GM12878 (cell line): Measurements from ENCODE around the gene CAPN14. TPM values are rescaled to one million over a fixed set of nuclear protein-coding genes. Genes with fewer than 3 reads are reported as not detected.

Experiments
- ATAC-seq: fragments of 200-7000 bp; cut with Tn5 transposase; 3 replicates; pipeline ENCODE4 v1.9.1; 2020; ENCODE audit warnings: mild to moderate bottlenecking, moderate library complexity
- BruUV-seq: library from RNA; stranded (reverse); fragments of 400-500 nt; replicated peaks from 2 replicates; lab custom pipeline; 2021; lab: Mats Ljungman, UMichigan
- CTCF ChIA-PET: fragments of 300-600 bp; sonication (Branson Sonifier 250); formaldehyde crosslinking; extraction: SDS; loops from one replicate; lab custom pipeline; 2021; ENCODE audit warnings: inconsistent platforms; lab: Yijun Ruan, JAX
- POLR2A ChIA-PET: fragments of 350-600 bp; formaldehyde crosslinking; extraction: SDS; loops from one replicate; lab custom pipeline; 2021; ENCODE audit warnings: inconsistent platforms; lab: Charles Lee
- RAD21 ChIA-PET: fragments of 300-600 bp; sonication (Branson Sonifier 250); formaldehyde crosslinking; loops from one replicate; lab custom pipeline; 2023; ENCODE audit warnings: antibody characterized with exemption; ENCODE audit not compliant: unreplicated experiment; lab: Charles Lee
- SMC1A ChIA-PET: fragments of 300-600 bp; sonication (Branson Sonifier 250); formaldehyde crosslinking; loops from one replicate; lab custom pipeline; 2023; ENCODE audit not compliant: unreplicated experiment, uncharacterized antibody; lab: Charles Lee
- DNase-seq: peaks from one replicate; pipeline ENCODE4 v3.0.0-alpha.2; 2011; ENCODE audit warnings: low read depth, low spot score
- FAIRE-seq: peaks from 3 replicates; lab custom pipeline; 2011; peaks lifted over from hg19 to GRCh38; lab: Jason Lieb, UNC
- H2AFZ ChIP-seq: 2 replicates; pipeline ENCODE4 v1.6.0; 2011; ENCODE audit warnings: low read depth, low read length, control low read depth; ENCODE audit not compliant: control insufficient read depth
- H3K27ac ChIP-seq: 2 replicates; pipeline ENCODE4 v1.5.1; 2011; ENCODE audit warnings: control low read depth; ENCODE audit not compliant: control insufficient read depth, insufficient read depth
- H3K27me3 ChIP-seq, 2 experiments: replicated peaks in 1 of 2; 2 replicates each; pipeline versions ENCODE4 v1.6.0 to v1.6.1; 2011; ENCODE audit warnings: low read length in 1 of 2; ENCODE audit not compliant: control insufficient read depth in 2 of 2, insufficient read depth in 2 of 2
- H3K36me3 ChIP-seq, 2 experiments: 2 replicates each; pipeline ENCODE4 v1.5.1; 2011; ENCODE audit warnings: low read length in 1 of 2; ENCODE audit not compliant: control insufficient read depth in 2 of 2, insufficient read depth in 2 of 2
- H3K4me1 ChIP-seq: 2 replicates; pipeline ENCODE4 v1.6.1; 2011; ENCODE audit warnings: mild to moderate bottlenecking, low read length, moderate library complexity, mixed read lengths; ENCODE audit not compliant: control insufficient read depth, insufficient read depth
- H3K4me2 ChIP-seq: 2 replicates; pipeline ENCODE4 v1.6.0; 2011; ENCODE audit warnings: control low read depth; ENCODE audit not compliant: control insufficient read depth, insufficient read depth
- H3K4me3 ChIP-seq: fragments of 200-600 bp; sonication (generic); 2 replicates; pipeline ENCODE4 v1.5.1; 2016
- H3K79me2 ChIP-seq: 2 replicates; pipeline ENCODE4 v1.6.0; 2011; ENCODE audit warnings: low read length; ENCODE audit not compliant: control insufficient read depth, insufficient read depth
- H3K9ac ChIP-seq: 2 replicates; pipeline ENCODE4 v1.8.0; 2011; ENCODE audit warnings: low read length, control low read depth, mixed read lengths; ENCODE audit not compliant: control insufficient read depth, insufficient read depth
- H3K9me3 ChIP-seq: replicated peaks from 3 replicates; pipeline ENCODE4 v1.5.1; 2011; ENCODE audit warnings: mild to moderate bottlenecking, low read length; ENCODE audit not compliant: control insufficient read depth, insufficient read depth
- H4K20me1 ChIP-seq: 2 replicates; pipeline ENCODE4 v1.6.0; 2011; ENCODE audit not compliant: control insufficient read depth, insufficient read depth
- WGBS: methylation state at CpG from one replicate; pipeline ENCODE4 v1.1.6; 2016; ENCODE audit warnings: low lambda C conversion rate; ENCODE audit not compliant: insufficient replicate concordance, insufficient coverage; ENCODE audit errors: missing lambda C conversion rate; 5-methylcytosine and 5-hydroxymethylcytosine counted together
- in situ Hi-C: fragments of 300-500 bp; cut with MboI; formaldehyde crosslinking; loops from 9 replicates; pipeline ENCODE4 v1.14.3; 2018; ENCODE audit warnings: mixed read lengths
- intact Hi-C: fragments of 100-400 bp; cut with micrococcal nuclease; formaldehyde crosslinking; loops from one replicate; pipeline ENCODE4 v1.14.2; 2022; ENCODE audit not compliant: unreplicated experiment
- polyA plus RNA-seq, 11 experiments: library from polyadenylated mRNA; depleted of rRNA in 4 of 11; unstranded in 6 of 11; stranded (reverse) in 5 of 11; fragments of >200 nt; fragmentation: Nextera tagmentation in 4 of 11; fragmentation: Illumina TruSeq in 1 of 11; extraction: Ambion mirVana in 4 of 11; extraction: Trizol in 1 of 11; gene quantifications; 1 replicate in 1 of 11; 2 replicates in 10 of 11; pipeline versions ENCODE4 v1.2.1 to v1.2.3, GENCODE V29; 2011 to 2016; ENCODE audit warnings: inconsistent platforms in 2 of 11, missing spikeins in 2 of 11, low read depth in 1 of 11
- total RNA-seq, 4 experiments: library from RNA; depleted of rRNA in 3 of 4; stranded (reverse); fragments of >200 nt in 3 of 4; fragmentation: Illumina TruSeq in 1 of 4; extraction: Trizol in 1 of 4; gene quantifications; 2 replicates each; pipeline versions ENCODE4 v1.2.1 to v1.2.3, GENCODE V29; 2013 to 2021
- TF ChIP-seq, protein P1 (sequence below): fragments of 450-650 bp; IDR thresholded peaks from 2 replicates; pipeline ENCODE4 v1.6.1; 2017; ENCODE audit warnings: mild to moderate bottlenecking, moderate library complexity
- TF ChIP-seq, protein P2 (sequence below): fragments of 450-650 bp; IDR thresholded peaks from 2 replicates; pipeline ENCODE4 v1.6.1; 2016; ENCODE audit warnings: mild to moderate bottlenecking

The CAPN14 gene
- total and polyA plus RNA-seq, 10 of the 15 experiments (the other 5 are each of a cell fraction or from before 2014, with no cell fraction given) = 0.08 to 1.5 (median 1.1) TPM

DNA sequence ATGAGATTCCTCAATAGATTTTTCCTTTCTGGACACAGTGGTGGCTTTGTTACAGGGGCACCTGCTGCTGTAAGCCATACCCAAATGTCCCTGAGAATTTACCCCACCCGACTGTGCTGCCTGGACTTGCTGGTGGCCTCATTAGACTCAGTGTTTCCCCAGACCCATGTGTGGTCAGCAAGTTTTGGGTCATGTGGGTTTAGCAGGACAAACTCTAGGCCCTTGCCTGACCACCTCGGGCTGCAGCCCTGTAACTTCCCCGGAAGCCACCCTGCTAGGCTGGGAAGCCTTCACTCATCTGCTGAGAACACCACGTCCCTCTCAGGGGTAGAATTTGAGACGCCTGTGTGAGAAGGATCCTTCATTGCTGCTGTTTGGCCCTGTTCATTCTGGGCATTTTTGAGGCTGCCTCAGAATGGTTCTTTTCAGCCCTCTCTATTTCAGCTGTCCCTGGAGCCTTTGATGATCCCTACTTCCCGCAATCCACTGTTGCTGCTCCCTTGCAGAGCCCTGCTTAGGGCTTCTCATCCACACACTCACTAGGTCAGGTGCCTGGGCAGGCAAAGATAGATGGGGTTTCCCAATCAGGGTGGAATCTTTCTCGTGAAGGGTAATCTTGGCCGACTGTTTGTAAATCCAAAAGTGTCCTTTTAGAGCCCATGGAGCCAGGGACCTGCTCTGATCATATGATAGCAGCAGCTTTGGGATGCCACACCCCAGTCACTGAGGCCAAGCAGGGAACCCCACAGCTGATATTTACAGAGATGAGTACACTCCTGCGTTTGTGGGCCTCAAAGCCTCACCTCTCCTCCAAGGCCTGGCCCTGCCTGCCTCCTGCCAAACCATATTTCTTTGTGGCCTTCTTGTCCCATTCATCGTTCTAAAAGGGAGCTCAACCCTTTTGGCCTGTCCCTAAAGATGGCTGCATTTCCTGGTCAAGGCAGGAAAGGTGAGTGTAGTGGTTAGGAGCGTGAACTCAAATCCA, 23.4 kb upstream of the CAPN14 start:
- peaks cover 8% of the 10 kb centered on the region for H3K4me1 ChIP-seq
- H4K20me1 ChIP-seq = no peaks in the 10 kb centered on the region
- TF ChIP-seq, protein P1, sequence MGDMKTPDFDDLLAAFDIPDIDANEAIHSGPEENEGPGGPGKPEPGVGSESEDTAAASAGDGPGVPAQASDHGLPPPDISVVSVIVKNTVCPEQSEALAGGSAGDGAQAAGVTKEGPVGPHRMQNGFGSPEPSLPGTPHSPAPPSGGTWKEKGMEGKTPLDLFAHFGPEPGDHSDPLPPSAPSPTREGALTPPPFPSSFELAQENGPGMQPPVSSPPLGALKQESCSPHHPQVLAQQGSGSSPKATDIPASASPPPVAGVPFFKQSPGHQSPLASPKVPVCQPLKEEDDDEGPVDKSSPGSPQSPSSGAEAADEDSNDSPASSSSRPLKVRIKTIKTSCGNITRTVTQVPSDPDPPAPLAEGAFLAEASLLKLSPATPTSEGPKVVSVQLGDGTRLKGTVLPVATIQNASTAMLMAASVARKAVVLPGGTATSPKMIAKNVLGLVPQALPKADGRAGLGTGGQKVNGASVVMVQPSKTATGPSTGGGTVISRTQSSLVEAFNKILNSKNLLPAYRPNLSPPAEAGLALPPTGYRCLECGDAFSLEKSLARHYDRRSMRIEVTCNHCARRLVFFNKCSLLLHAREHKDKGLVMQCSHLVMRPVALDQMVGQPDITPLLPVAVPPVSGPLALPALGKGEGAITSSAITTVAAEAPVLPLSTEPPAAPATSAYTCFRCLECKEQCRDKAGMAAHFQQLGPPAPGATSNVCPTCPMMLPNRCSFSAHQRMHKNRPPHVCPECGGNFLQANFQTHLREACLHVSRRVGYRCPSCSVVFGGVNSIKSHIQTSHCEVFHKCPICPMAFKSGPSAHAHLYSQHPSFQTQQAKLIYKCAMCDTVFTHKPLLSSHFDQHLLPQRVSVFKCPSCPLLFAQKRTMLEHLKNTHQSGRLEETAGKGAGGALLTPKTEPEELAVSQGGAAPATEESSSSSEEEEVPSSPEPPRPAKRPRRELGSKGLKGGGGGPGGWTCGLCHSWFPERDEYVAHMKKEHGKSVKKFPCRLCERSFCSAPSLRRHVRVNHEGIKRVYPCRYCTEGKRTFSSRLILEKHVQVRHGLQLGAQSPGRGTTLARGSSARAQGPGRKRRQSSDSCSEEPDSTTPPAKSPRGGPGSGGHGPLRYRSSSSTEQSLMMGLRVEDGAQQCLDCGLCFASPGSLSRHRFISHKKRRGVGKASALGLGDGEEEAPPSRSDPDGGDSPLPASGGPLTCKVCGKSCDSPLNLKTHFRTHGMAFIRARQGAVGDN = peak; percentile 25; the same call in 1 of the 2 replicates
- TF ChIP-seq, protein P2, sequence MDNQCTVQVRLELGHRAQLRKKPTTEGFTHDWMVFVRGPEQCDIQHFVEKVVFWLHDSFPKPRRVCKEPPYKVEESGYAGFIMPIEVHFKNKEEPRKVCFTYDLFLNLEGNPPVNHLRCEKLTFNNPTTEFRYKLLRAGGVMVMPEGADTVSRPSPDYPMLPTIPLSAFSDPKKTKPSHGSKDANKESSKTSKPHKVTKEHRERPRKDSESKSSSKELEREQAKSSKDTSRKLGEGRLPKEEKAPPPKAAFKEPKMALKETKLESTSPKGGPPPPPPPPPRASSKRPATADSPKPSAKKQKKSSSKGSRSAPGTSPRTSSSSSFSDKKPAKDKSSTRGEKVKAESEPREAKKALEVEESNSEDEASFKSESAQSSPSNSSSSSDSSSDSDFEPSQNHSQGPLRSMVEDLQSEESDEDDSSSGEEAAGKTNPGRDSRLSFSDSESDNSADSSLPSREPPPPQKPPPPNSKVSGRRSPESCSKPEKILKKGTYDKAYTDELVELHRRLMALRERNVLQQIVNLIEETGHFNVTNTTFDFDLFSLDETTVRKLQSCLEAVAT = no peak
- no peaks in the 10 kb centered on the region for H3K9me3 ChIP-seq
- no peaks in the 10 kb centered on the region for H3K79me2 ChIP-seq
- CTCF ChIA-PET = interaction anchor here (0.9 to 1.3 kb wide), 3 partner anchors 13 to 69 kb away, joined by 3 to 6 read pairs (median 3); no protein-coding TSS in a partner anchor
- WGBS = 19% methylated on average over 11 of the region's 11 CpGs
- no peaks in the 10 kb centered on the region for H3K27me3 ChIP-seq
- no peak overlapping the region for H2AFZ ChIP-seq
- intact Hi-C loops (no loop called here), in situ Hi-C loops (no loop called here)
- SMC1A ChIA-PET = interaction anchor here (1.1 to 2.3 kb wide), 3 partner anchors 15 to 24 kb away, joined by 3 to 10 read pairs (median 9); partner anchors contain the start of gene CAPN14
- FAIRE-seq = no peak
- H3K4me3 ChIP-seq = no peak overlapping the region
- H3K36me3 ChIP-seq = no peaks in the 10 kb centered on the region
- H3K4me2 ChIP-seq = no peak overlapping the region
- no TSS peak for BruUV-seq
- RAD21 ChIA-PET = interaction anchor here (1.1 to 2.4 kb wide), 3 partner anchors 12 to 17 kb away, joined by 4 to 10 read pairs (median 4); no protein-coding TSS in a partner anchor
- POLR2A ChIA-PET = interaction anchor here (1.4 to 2.0 kb wide), 2 partner anchors 10 to 15 kb away, joined by 5 to 7 read pairs; no protein-coding TSS in a partner anchor
- DNase-seq = no peak
- no peak overlapping the region for H3K9ac ChIP-seq
- no peak overlapping the region for H3K27ac ChIP-seq
- ATAC-seq = peak; percentile 37
